Measurements from ENCODE around the gene SERPINA9. TPM values are rescaled to one million over a fixed set of nuclear protein-coding genes. Genes with fewer than 3 reads are reported as not detected.
A peak's percentile ranks its signal among the peaks of the same experiment; 100 is the strongest.

SERPINA9 gene
- total RNA-seq, 1 donor from 2014 or later, result not detected

- peaks cover 7% of the 10 kb centered on the region for H3K27me3 Mint-ChIP-seq
- TF ChIP-seq CTCF (conservative IDR thresholded peaks at IDR 0.05), result no peak
- DNase-seq (ENCODE audit: extremely low spot score, unreplicated experiment), result no peak
- H3K4me3 Mint-ChIP-seq, result no peak overlapping the region
- H3K36me3 Mint-ChIP-seq, result no peaks in the 10 kb centered on the region
- no peaks in the 10 kb centered on the region for H3K4me1 Mint-ChIP-seq (ENCODE audit: unreplicated experiment)
- H3K27ac Mint-ChIP-seq, result no peak overlapping the region
- H3K9me3 Mint-ChIP-seq, result peaks cover 5% of the 10 kb centered on the region
Observed at GRCh38 chr14:94439453-94440057, 36.4 kb downstream of the SERPINA9 start.

GRCh38 chr14:94428610-94429009 lies 47.4 kb downstream of the SERPINA9 start:
- TF ChIP-seq CTCF (conservative IDR thresholded peaks at IDR 0.05), result no peak
- DNase-seq (ENCODE audit: extremely low spot score, unreplicated experiment), result no peak
- H3K36me3 Mint-ChIP-seq, result no peaks in the 10 kb centered on the region
- H3K27ac Mint-ChIP-seq, result no peak overlapping the region
- peaks cover 3% of the 10 kb centered on the region for H3K4me1 Mint-ChIP-seq (ENCODE audit: unreplicated experiment)
- H3K4me3 Mint-ChIP-seq, result no peak overlapping the region
- H3K9me3 Mint-ChIP-seq, result no peaks in the 10 kb centered on the region
- H3K27me3 Mint-ChIP-seq, result peaks cover 6% of the 10 kb centered on the region

GRCh38 chr14:94427016-94427613 lies 48.9 kb downstream of the SERPINA9 start:
- no peak for TF ChIP-seq CTCF (conservative IDR thresholded peaks at IDR 0.05)
- no peak for DNase-seq (ENCODE audit: extremely low spot score, unreplicated experiment)
- H3K27me3 Mint-ChIP-seq, result peaks cover 4% of the 10 kb centered on the region
- H3K4me1 Mint-ChIP-seq (ENCODE audit: unreplicated experiment), result peaks cover 7% of the 10 kb centered on the region
- H3K36me3 Mint-ChIP-seq, result no peaks in the 10 kb centered on the region
- peak overlapping the region; percentile 51 for H3K27ac Mint-ChIP-seq
- no peaks in the 10 kb centered on the region for H3K9me3 Mint-ChIP-seq
- H3K4me3 Mint-ChIP-seq, result no peak overlapping the region

GRCh38 chr14:94426526-94426925 lies 49.5 kb downstream of the SERPINA9 start:
- no peak for TF ChIP-seq CTCF (conservative IDR thresholded peaks at IDR 0.05)
- Mint-ChIP-seq H3K36me3 (no peaks in the 10 kb centered on the region), H3K27me3 (peaks cover 4% of the 10 kb centered on the region), H3K4me3 (peak overlapping the region; percentile 48), H3K9me3 (no peaks in the 10 kb centered on the region), H3K4me1 (ENCODE audit: unreplicated experiment) (peaks cover 7% of the 10 kb centered on the region), H3K27ac (peak overlapping the region; percentile 51)
- DNase-seq (ENCODE audit: extremely low spot score, unreplicated experiment), result no peak

- Mint-ChIP-seq H3K36me3 (no peaks in the 10 kb centered on the region), H3K9me3 (no peaks in the 10 kb centered on the region), H3K27ac (no peak overlapping the region), H3K27me3 (peaks cover 8% of the 10 kb centered on the region), H3K4me1 (ENCODE audit: unreplicated experiment) (peaks cover 7% of the 10 kb centered on the region), H3K4me3 (no peak overlapping the region)
- TF ChIP-seq CTCF (conservative IDR thresholded peaks at IDR 0.05), result no peak
- DNase-seq (ENCODE audit: extremely low spot score, unreplicated experiment), result no peak
Observed at GRCh38 chr14:94424371-94424770, 51.6 kb downstream of the SERPINA9 start.
